Measurements from ENCODE around the gene CFL2. TPM values are rescaled to one million over a fixed set of nuclear protein-coding genes. Genes with fewer than 3 reads are reported as not detected.
"Not testable (repeated sequence)": the region's sequence is repeated elsewhere in the genome, so short reads cannot be mapped to it uniquely, and the experiment has no call there.

Gene CFL2
- total RNA-seq, 2 experiments from 2014 or later = 3.4 to 5.2 TPM

DNA sequence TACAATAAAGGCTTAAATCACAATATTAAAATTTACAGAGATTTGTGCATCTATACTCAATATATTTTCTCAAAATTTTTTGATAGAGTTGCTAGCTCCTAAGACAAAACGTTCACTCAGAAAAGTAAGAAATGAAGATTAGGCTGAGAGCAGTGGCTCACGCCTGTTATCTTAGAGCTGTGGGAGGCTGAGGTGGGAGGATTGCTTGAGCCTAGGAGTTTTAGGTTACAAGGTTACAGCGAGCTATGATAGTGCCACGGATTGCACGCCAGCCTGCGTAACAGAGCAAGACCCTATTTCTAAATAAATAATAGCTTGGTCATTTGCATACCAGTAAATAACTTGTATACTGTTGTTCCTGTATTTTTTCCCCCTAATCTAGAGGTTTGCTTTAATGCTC lies 35.0 kb upstream of the CFL2 start:
- H3K36me3 Mint-ChIP-seq (ENCODE audit: low read depth) = peaks cover 11% of the 10 kb centered on the region
- H3K27ac Mint-ChIP-seq = no peak overlapping the region
- DNase-seq = no peak
- CTCF ChIA-PET = interaction anchor here (0.7 to 1.9 kb wide), 5 partner anchors 18 to 76 kb away, joined by 3 to 12 read pairs (median 4); no protein-coding TSS in a partner anchor
- no peaks in the 10 kb centered on the region for H3K9me3 Mint-ChIP-seq
- TF ChIP-seq, protein P1, sequence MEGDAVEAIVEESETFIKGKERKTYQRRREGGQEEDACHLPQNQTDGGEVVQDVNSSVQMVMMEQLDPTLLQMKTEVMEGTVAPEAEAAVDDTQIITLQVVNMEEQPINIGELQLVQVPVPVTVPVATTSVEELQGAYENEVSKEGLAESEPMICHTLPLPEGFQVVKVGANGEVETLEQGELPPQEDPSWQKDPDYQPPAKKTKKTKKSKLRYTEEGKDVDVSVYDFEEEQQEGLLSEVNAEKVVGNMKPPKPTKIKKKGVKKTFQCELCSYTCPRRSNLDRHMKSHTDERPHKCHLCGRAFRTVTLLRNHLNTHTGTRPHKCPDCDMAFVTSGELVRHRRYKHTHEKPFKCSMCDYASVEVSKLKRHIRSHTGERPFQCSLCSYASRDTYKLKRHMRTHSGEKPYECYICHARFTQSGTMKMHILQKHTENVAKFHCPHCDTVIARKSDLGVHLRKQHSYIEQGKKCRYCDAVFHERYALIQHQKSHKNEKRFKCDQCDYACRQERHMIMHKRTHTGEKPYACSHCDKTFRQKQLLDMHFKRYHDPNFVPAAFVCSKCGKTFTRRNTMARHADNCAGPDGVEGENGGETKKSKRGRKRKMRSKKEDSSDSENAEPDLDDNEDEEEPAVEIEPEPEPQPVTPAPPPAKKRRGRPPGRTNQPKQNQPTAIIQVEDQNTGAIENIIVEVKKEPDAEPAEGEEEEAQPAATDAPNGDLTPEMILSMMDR (IDR thresholded peaks at IDR 0.05) = no peak
- intact Hi-C loops (cut with micrococcal nuclease) = no loop called here
- POLR2A ChIA-PET = no interaction called here
- no peak for ATAC-seq
- H3K27me3 Mint-ChIP-seq = no peaks in the 10 kb centered on the region
- H3K4me3 Mint-ChIP-seq = no peak overlapping the region
- no peaks in the 10 kb centered on the region for H3K4me1 Mint-ChIP-seq (ENCODE audit: low read depth)

DNA sequence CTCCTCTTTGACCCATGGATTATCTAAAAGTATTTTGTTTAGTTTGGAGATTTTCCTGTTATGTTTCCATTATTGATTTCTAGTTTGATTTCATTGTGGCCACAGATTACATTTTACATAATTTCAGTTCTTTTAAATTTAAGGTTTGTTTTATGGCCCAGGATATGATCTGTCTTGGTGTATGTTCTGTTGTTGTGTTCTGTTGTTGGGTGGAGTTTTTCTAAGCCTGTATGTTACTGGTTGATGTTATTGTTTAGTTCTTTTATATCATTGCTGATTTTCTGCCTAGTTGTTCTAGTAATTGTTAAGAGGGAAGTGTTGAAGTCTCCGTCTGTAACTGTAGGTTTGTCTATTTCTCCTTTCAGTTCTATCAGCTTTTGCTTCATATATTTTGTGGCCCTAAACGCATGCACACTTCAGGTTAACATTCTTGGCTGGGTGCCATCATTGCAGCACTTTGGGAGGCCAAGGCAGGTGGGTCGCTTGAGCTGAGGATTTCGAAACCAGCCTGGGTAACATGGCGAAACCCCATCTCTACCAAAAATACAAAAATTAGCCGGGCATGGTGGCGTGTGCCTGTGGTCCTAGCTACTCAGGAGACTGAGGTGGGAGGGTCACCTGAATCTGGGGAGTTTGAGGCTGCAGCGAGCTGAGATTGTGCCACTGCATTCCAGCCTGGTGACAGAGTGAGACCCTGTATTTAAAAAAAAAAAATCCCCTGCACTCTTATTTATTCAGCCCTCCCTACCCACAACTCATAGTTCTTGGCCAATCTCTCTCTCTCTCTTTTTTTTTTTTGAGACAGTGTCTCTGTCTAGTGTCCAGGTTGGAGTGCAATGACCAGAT lies 28.1 kb upstream of the CFL2 start:
- ChIA-PET CTCF (interaction anchor here (2.0 to 4.2 kb wide), 2 partner anchors 10 to 20 kb away, joined by 6 to 18 read pairs; no protein-coding TSS in a partner anchor), POLR2A (interaction anchor here (0.6 kb wide), 1 partner anchor 9 kb away, joined by 3 read pairs; no protein-coding TSS in a partner anchor)
- H3K27ac Mint-ChIP-seq = no peak overlapping the region
- no peak overlapping the region for H3K4me3 Mint-ChIP-seq
- TF ChIP-seq, protein P1 (IDR thresholded peaks at IDR 0.05) = no peak
- H3K27me3 Mint-ChIP-seq = no peaks in the 10 kb centered on the region
- no peaks in the 10 kb centered on the region for H3K9me3 Mint-ChIP-seq
- H3K36me3 Mint-ChIP-seq (ENCODE audit: low read depth) = no peaks in the 10 kb centered on the region
- ATAC-seq (no peak), DNase-seq (no peak)
- intact Hi-C loops (cut with micrococcal nuclease) = no loop called here
- peaks cover 12% of the 10 kb centered on the region for H3K4me1 Mint-ChIP-seq (ENCODE audit: low read depth)

DNA sequence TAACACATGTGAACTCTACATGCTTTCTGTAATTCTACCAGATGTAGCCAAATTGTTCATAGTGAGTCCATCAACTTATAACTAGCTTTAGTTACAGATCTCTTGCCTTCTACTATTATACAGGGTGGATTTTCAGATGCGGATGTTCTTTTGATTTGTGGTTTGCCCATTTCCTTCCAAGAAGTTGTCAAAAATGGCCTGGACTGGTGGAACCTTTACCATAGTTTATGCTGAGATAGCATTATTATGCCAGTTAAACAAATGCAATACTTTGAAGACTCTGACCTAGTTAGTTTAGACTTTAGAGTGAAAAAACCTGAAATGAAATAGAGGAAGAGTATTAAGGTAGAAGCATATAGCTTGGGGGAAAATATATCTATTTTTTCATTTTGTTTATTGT lies 27.4 kb upstream of the CFL2 start:
- TF ChIP-seq, protein P1 (IDR thresholded peaks at IDR 0.05) = no peak
- Mint-ChIP-seq H3K27me3 (no peaks in the 10 kb centered on the region), H3K9me3 (no peaks in the 10 kb centered on the region), H3K27ac (no peak overlapping the region), H3K4me3 (no peak overlapping the region), H3K4me1 (ENCODE audit: low read depth) (peaks cover 12% of the 10 kb centered on the region), H3K36me3 (ENCODE audit: low read depth) (no peaks in the 10 kb centered on the region)
- CTCF ChIA-PET = interaction anchor here (2.0 to 4.2 kb wide), 2 partner anchors 9 to 19 kb away, joined by 6 to 18 read pairs; no protein-coding TSS in a partner anchor
- intact Hi-C loops (cut with micrococcal nuclease) = no loop called here
- ATAC-seq (peak; percentile 42), DNase-seq (no peak)
- POLR2A ChIA-PET = interaction anchor here (0.6 kb wide), 1 partner anchor 10 kb away, joined by 3 read pairs; no protein-coding TSS in a partner anchor

DNA sequence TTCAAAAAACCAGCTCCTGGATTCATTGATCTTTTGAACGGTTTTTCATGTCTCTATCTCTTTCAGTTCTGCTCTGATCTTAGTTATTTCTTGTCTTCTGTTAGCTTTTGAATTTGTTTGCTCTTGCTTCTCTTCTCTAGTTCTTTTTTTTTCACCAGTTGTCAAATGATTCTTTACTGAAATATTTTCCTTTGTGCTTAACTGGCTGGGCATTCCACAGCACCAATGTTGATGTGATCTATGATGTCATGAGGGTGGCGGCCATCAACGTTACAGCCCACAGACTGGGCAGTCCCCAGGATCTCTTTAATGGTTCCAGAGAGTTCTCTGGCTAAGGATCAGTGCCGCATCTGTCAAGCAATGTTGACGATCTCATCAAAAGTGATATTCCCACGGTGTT lies 25.7 kb upstream of the CFL2 start:
- H3K9me3 Mint-ChIP-seq; H3K27ac Mint-ChIP-seq; H3K36me3 Mint-ChIP-seq (ENCODE audit: low read depth); intact Hi-C loops (cut with micrococcal nuclease); H3K27me3 Mint-ChIP-seq; H3K4me3 Mint-ChIP-seq; POLR2A ChIA-PET; ATAC-seq; DNase-seq: not testable (repeated sequence)
- H3K4me1 Mint-ChIP-seq (ENCODE audit: low read depth) = peaks cover 12% of the 10 kb centered on the region
- CTCF ChIA-PET = interaction anchor here (1.9 kb wide), 1 partner anchor 17 kb away, joined by 7 read pairs; no protein-coding TSS in a partner anchor

DNA sequence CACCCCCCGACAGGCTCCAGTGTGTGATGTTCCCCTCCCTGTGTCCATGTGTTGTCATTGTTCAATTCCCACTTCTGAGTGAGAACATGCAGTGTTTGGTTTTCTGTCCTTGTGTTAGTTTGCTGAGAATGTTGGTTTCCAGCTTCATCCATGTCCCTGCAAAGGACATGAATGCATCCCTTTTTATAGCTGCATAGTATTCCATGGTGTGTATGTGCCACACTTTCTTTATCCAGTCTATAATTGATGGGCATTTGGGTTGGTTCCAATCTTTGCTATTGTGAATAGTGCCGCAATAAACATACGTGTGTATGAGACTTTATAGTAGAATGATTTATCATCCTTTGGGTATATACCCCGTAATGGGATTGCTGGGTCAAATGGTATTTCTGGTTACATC lies 22.7 kb upstream of the CFL2 start:
- DNase-seq; CTCF ChIA-PET; intact Hi-C loops (cut with micrococcal nuclease); H3K4me3 Mint-ChIP-seq; H3K9me3 Mint-ChIP-seq; H3K4me1 Mint-ChIP-seq (ENCODE audit: low read depth); H3K36me3 Mint-ChIP-seq (ENCODE audit: low read depth); H3K27ac Mint-ChIP-seq; ATAC-seq; H3K27me3 Mint-ChIP-seq; POLR2A ChIA-PET: not testable (repeated sequence)

DNA sequence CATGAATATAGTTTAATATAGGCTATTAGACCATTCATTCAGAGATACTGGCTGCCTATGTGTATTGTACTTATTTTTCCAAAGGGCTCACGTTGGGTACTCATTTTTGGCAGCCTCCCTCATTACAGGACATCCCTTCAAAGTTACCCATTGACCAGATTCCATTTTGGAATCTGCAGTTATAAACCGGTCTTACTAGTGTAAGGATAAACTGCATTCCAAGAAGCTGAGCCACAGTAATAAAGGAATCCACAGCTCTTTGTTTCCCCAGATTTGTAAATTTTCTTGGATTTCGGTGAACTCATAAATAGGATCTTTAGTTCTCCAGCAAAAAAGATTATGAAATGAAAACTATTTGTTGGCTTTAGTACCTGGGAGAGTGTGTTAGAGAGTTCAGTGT lies 18.9 kb upstream of the CFL2 start:
- intact Hi-C loops (cut with micrococcal nuclease) = no loop called here
- POLR2A ChIA-PET = interaction anchor here (0.6 kb wide), 1 partner anchor 110 kb away, joined by 3 read pairs; no protein-coding TSS in a partner anchor
- Mint-ChIP-seq H3K27me3 (no peaks in the 10 kb centered on the region), H3K27ac (no peak overlapping the region), H3K9me3 (peaks cover 3% of the 10 kb centered on the region), H3K4me3 (no peak overlapping the region), H3K4me1 (ENCODE audit: low read depth) (no peaks in the 10 kb centered on the region), H3K36me3 (ENCODE audit: low read depth) (no peaks in the 10 kb centered on the region)
- DNase-seq (no peak), ATAC-seq (no peak)
- TF ChIP-seq, protein P1 (IDR thresholded peaks at IDR 0.05) = no peak
- CTCF ChIA-PET = interaction anchor here (0.8 to 4.2 kb wide), 7 partner anchors 9 to 62 kb away, joined by 3 to 41 read pairs (median 6); no protein-coding TSS in a partner anchor
